ENCODE data around the gene KLHL22.

The KLHL22 gene

DNA sequence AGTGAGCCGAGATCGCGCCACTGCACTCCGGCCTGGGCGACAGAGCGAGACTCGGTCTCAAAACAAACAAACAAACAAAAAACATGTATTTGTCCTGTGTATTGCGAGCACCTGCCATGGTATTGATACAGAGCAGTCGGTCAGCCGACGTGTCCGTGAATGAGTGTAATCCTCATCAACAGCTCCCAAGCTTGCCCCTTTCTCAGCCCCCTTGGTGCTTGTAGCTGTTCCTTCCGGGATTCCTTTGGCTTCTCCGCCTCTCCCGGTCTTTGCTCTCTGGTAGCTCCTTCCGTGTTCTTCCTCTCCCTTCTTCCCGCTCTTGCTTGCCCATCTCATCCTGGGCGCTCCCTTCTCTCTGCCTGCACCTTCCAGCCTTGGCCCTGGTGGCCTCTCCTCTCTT, 90.7 kb downstream of the KLHL22 start:
- Histone ChIP-seq H3K27me3 (ENCODE audit: low read depth, low read length) (no peaks in the 10 kb centered on the region), H3K36me3 (replicated peaks; ENCODE audit: low read depth, low read length) (peaks cover 3% of the 10 kb centered on the region), H3K4me2 (ENCODE audit: low read length) (no peak overlapping the region), H3K4me3 (ENCODE audit: low read length) (no peak overlapping the region), H3K79me2 (ENCODE audit: low read length) (0 out of 2 replicates have a peak, but pooled peaks cover 2% of the 10 kb centered on the region), H3K9me3 (ENCODE audit: insufficient read depth, low read length) (no peaks in the 10 kb centered on the region), H3K4me1 (ENCODE audit: low read length) (no peaks in the 10 kb centered on the region), H3K27ac (ENCODE audit: low read length) (no peak overlapping the region), H4K20me1 (ENCODE audit: insufficient read depth, low read length) (no peaks in the 10 kb centered on the region), H3K9ac (ENCODE audit: low read length) (no peak overlapping the region), H2AFZ (ENCODE audit: low read depth, low read length) (no peak overlapping the region)
- TF ChIP-seq, protein P1, sequence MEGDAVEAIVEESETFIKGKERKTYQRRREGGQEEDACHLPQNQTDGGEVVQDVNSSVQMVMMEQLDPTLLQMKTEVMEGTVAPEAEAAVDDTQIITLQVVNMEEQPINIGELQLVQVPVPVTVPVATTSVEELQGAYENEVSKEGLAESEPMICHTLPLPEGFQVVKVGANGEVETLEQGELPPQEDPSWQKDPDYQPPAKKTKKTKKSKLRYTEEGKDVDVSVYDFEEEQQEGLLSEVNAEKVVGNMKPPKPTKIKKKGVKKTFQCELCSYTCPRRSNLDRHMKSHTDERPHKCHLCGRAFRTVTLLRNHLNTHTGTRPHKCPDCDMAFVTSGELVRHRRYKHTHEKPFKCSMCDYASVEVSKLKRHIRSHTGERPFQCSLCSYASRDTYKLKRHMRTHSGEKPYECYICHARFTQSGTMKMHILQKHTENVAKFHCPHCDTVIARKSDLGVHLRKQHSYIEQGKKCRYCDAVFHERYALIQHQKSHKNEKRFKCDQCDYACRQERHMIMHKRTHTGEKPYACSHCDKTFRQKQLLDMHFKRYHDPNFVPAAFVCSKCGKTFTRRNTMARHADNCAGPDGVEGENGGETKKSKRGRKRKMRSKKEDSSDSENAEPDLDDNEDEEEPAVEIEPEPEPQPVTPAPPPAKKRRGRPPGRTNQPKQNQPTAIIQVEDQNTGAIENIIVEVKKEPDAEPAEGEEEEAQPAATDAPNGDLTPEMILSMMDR (IDR thresholded peaks at IDR 0.05; ENCODE audit: low read depth, low read length), result no peak
- no peak for TF ChIP-seq EZH2phosphoT487 (IDR thresholded peaks at IDR 0.05; ENCODE audit: low read depth)

DNA sequence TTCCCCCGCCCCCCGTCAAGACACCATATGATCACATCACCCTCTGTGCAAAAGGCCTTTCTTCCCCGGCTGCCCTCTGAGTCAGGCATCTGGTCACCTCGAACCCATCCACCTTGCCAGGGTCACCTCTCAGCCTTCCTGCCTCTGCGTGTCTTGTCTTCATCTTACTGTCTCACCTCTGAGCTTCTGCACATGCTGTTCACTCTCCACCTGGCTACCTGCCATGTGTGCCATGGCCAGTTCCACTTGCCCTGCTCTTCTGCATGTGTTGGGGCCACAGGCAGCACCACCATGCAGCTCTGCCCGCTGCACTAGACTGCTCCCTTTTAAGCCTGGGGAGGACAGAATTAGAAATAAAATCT, 91.8 kb downstream of the KLHL22 start:
- no peak overlapping the region for H3K27ac ChIP-seq (ENCODE audit: low read length)
- peaks cover 3% of the 10 kb centered on the region for H3K36me3 ChIP-seq (replicated peaks; ENCODE audit: low read depth, low read length)
- TF ChIP-seq EZH2phosphoT487 (IDR thresholded peaks at IDR 0.05; ENCODE audit: low read depth), result no peak
- TF ChIP-seq, protein P1 (IDR thresholded peaks at IDR 0.05; ENCODE audit: low read depth, low read length), result no peak
- no peaks in the 10 kb centered on the region for H4K20me1 ChIP-seq (ENCODE audit: insufficient read depth, low read length)
- no peaks in the 10 kb centered on the region for H3K27me3 ChIP-seq (ENCODE audit: low read depth, low read length)
- no peak overlapping the region for H3K4me3 ChIP-seq (ENCODE audit: low read length)
- no peak overlapping the region for H2AFZ ChIP-seq (ENCODE audit: low read depth, low read length)
- H3K4me2 ChIP-seq (ENCODE audit: low read length), result no peak overlapping the region
- H3K9ac ChIP-seq (ENCODE audit: low read length), result no peak overlapping the region
- no peaks in the 10 kb centered on the region for H3K4me1 ChIP-seq (ENCODE audit: low read length)
- H3K9me3 ChIP-seq (ENCODE audit: insufficient read depth, low read length), result no peaks in the 10 kb centered on the region
- H3K79me2 ChIP-seq (ENCODE audit: low read length), result 0 out of 2 replicates have a peak, but pooled peaks cover 2% of the 10 kb centered on the region

DNA sequence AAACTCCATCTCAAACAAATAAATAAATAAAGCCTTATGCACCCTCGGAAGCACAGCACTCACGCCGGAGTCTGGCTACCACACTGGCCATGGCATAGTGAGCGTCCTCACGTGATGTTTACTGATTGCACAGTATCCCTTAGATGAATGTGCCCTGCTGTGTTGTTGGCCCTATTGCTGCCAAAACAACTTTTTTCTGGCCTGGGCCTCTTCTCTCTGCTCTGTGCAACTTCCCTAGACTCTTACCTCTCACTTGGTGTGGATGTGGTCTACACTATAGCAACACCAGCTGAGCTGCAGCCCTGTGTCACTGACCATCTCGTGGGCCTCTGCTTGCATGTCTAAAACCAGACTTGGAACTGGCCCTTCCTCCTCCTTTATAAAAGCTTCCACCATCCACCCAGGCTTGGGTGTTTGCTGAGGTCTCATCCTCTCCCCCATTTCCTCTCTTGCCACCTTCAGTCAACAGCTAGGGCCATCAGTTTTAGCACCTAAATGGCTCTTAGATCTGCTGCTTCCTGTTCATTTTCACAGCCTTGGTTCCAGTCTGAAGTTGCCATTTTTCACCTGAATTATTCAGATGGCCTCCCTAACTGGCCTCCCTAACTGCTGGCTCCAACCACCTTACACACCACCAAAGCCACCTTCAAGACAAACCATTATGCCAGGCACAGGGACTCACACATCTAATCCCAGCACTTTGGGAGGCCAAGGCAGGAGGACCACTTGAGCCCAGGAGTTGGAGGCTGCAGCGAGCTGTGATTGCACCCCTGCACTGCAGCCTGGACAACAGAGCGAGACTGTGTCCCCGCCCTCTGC, 92.4 kb downstream of the KLHL22 start:
- no peak overlapping the region for H2AFZ ChIP-seq (ENCODE audit: low read depth, low read length)
- H3K4me2 ChIP-seq (ENCODE audit: low read length), result no peak overlapping the region
- H3K27ac ChIP-seq (ENCODE audit: low read length), result no peak overlapping the region
- no peaks in the 10 kb centered on the region for H4K20me1 ChIP-seq (ENCODE audit: insufficient read depth, low read length)
- H3K4me3 ChIP-seq (ENCODE audit: low read length), result no peak overlapping the region
- no peak overlapping the region for H3K9ac ChIP-seq (ENCODE audit: low read length)
- TF ChIP-seq EZH2phosphoT487 (IDR thresholded peaks at IDR 0.05; ENCODE audit: low read depth), result no peak
- TF ChIP-seq, protein P1 (IDR thresholded peaks at IDR 0.05; ENCODE audit: low read depth, low read length), result no peak
- 0 out of 2 replicates have a peak, but pooled peaks cover 2% of the 10 kb centered on the region for H3K79me2 ChIP-seq (ENCODE audit: low read length)
- no peaks in the 10 kb centered on the region for H3K27me3 ChIP-seq (ENCODE audit: low read depth, low read length)
- no peaks in the 10 kb centered on the region for H3K9me3 ChIP-seq (ENCODE audit: insufficient read depth, low read length)
- peaks cover 3% of the 10 kb centered on the region for H3K36me3 ChIP-seq (replicated peaks; ENCODE audit: low read depth, low read length)
- no peaks in the 10 kb centered on the region for H3K4me1 ChIP-seq (ENCODE audit: low read length)

DNA sequence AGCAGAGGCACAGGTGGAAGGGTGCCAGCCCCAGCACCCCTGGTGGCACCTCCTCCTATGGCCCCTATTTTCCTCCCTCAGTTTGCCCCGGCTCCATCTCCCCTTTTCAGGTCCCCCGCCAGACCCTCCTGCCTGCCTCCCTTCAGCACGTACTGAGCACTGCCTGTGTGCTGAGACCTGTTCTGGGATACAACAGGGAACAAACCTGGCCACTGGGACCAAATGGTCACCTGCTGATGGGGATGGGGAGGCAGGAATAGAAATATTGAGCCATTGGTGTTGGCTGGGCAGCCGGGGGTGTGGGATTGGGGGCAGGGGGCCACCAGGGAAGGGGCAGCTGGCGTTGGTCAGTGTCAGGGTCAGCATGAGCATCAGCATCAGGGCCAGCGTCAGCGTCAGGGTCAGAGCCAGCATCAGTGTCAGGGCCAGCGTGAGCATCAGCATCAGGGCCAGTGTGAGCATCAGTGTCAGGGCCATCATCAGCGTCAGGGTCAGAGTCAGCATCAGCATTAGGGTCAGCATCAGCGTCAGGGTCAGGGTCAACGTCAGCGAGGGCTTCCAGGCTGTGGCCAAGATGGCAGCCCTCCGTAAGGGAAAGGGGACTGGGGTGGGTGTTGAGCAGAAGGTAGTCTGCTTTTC, 94.1 kb downstream of the KLHL22 start:
- Histone ChIP-seq H3K4me1 (ENCODE audit: low read length) (peaks cover 2% of the 10 kb centered on the region; the same call in 1 of the 2 replicates), H2AFZ (ENCODE audit: low read depth, low read length) (no peak overlapping the region), H3K27me3 (ENCODE audit: low read depth, low read length) (no peaks in the 10 kb centered on the region), H3K79me2 (ENCODE audit: low read length) (0 out of 2 replicates have a peak, but pooled peaks cover 2% of the 10 kb centered on the region), H3K27ac (ENCODE audit: low read length) (no peak overlapping the region), H3K9ac (ENCODE audit: low read length) (no peak overlapping the region), H3K4me3 (ENCODE audit: low read length) (no peak overlapping the region), H4K20me1 (ENCODE audit: insufficient read depth, low read length) (no peaks in the 10 kb centered on the region), H3K36me3 (replicated peaks; ENCODE audit: low read depth, low read length) (peaks cover 9% of the 10 kb centered on the region), H3K9me3 (ENCODE audit: insufficient read depth, low read length) (no peaks in the 10 kb centered on the region), H3K4me2 (ENCODE audit: low read length) (no peak overlapping the region)
- TF ChIP-seq, protein P1 (IDR thresholded peaks at IDR 0.05; ENCODE audit: low read depth, low read length), result no peak
- TF ChIP-seq EZH2phosphoT487 (IDR thresholded peaks at IDR 0.05; ENCODE audit: low read depth), result no peak
